HG03196 (cell line): Measurements from ENCODE around the gene B3GALT6.
"Not testable (repeated sequence)": the region's sequence is repeated elsewhere in the genome, so short reads cannot be mapped to it uniquely, and the experiment has no call there.

Experiments
- ATAC-seq: cut with Tn5 transposase; IDR thresholded peaks from one replicate; pipeline ENCODE4 v1.9.1; 2021; ENCODE audit not compliant: unreplicated experiment

Gene B3GALT6

GRCh38 chr1:1232208-1232795 lies at the start of gene B3GALT6:
B3GALT6 (plus strand) TSS chr1:1232237; CDS start chr1:1232279, 42 bp downstream.
- no peak for ATAC-seq

GRCh38 chr1:1182491-1183220 lies 49.4 kb upstream of the B3GALT6 start:
- no peak for ATAC-seq

- no peak for ATAC-seq
Observed at GRCh38 chr1:1183221-1183747, 48.8 kb upstream of the B3GALT6 start.

GRCh38 chr1:1183833-1184775 lies 47.9 kb upstream of the B3GALT6 start:
- no peak for ATAC-seq

GRCh38 chr1:1185101-1185765 lies 46.8 kb upstream of the B3GALT6 start:
- ATAC-seq: no peak

GRCh38 chr1:1187938-1188337 lies 44.1 kb upstream of the B3GALT6 start:
- ATAC-seq: no peak

- no peak for ATAC-seq
Observed at GRCh38 chr1:1189111-1189510, 42.9 kb upstream of the B3GALT6 start.

GRCh38 chr1:1191734-1192133 lies 40.3 kb upstream of the B3GALT6 start:
- ATAC-seq: no peak

GRCh38 chr1:1194723-1195122 lies 37.3 kb upstream of the B3GALT6 start:
- ATAC-seq: no peak

- ATAC-seq: not testable (repeated sequence)
Observed at GRCh38 chr1:1195726-1196125, 36.3 kb upstream of the B3GALT6 start.

GRCh38 chr1:1196431-1197187 lies 35.4 kb upstream of the B3GALT6 start:
- no peak for ATAC-seq

- no peak for ATAC-seq
Observed at GRCh38 chr1:1197188-1197500, 34.9 kb upstream of the B3GALT6 start.

GRCh38 chr1:1197551-1198422 lies 34.2 kb upstream of the B3GALT6 start:
- no peak for ATAC-seq

GRCh38 chr1:1198423-1199140 lies 33.5 kb upstream of the B3GALT6 start:
- no peak for ATAC-seq

GRCh38 chr1:1199141-1199960 lies 32.7 kb upstream of the B3GALT6 start:
- ATAC-seq: no peak

- no peak for ATAC-seq
Observed at GRCh38 chr1:1199961-1200875, 31.8 kb upstream of the B3GALT6 start.
